Left ventricle myocardium inferior (tissue), 1 donor: ENCODE results near the gene CDK17. TPM values are rescaled to one million over a fixed set of nuclear protein-coding genes. Genes with fewer than 3 reads are reported as not detected.

Experiments used
- DNase-seq: peaks from one replicate; pipeline ENCODE4 v3.0.0-alpha.2; 2020
- H3K27ac ChIP-seq: fragments of 200-600 bp; replicated peaks from 2 replicates; pipeline ENCODE4 v1.8.0; 2021
- H3K27me3 ChIP-seq: fragments of 200-600 bp; 2 replicates; pipeline ENCODE4 v1.8.0; 2021; ENCODE audit warnings: low read depth
- H3K36me3 ChIP-seq: fragments of 200-600 bp; 2 replicates; pipeline ENCODE4 v1.8.0; 2021
- H3K4me1 ChIP-seq: fragments of 200-600 bp; 2 replicates; pipeline ENCODE4 v1.8.0; 2021
- H3K4me3 ChIP-seq: fragments of 200-600 bp; 2 replicates; pipeline ENCODE4 v1.8.0; 2021; ENCODE audit warnings: mild to moderate bottlenecking, moderate library complexity
- H3K9me3 ChIP-seq: fragments of 200-600 bp; replicated peaks from 2 replicates; pipeline ENCODE4 v1.8.0; 2021
- intact Hi-C: fragments of 100-400 bp; cut with micrococcal nuclease; formaldehyde crosslinking; loops from one replicate; pipeline ENCODE4 v1.11.0; 2022
- total RNA-seq: library from RNA; stranded (reverse); fragmentation: NEBNext Ultra II Directional; extraction: Animal tissue kit (Norgen Biotek cat#: 25700); gene quantifications from one replicate; pipeline ENCODE4 v1.2.1, GENCODE V29; 2021
- TF ChIP-seq, protein P1 (sequence below): fragments of 200-600 bp; IDR thresholded peaks from 2 replicates; pipeline ENCODE4 v1.8.0; 2021; ENCODE audit warnings: antibody characterized with exemption, mild to moderate bottlenecking, borderline replicate concordance
- donor health status: DM: no; HTN: yes; CAD: no; lungs with severe emphysema.

The CDK17 gene
- total RNA-seq, 1 donor from 2014 or later = 15.9 TPM

DNA sequence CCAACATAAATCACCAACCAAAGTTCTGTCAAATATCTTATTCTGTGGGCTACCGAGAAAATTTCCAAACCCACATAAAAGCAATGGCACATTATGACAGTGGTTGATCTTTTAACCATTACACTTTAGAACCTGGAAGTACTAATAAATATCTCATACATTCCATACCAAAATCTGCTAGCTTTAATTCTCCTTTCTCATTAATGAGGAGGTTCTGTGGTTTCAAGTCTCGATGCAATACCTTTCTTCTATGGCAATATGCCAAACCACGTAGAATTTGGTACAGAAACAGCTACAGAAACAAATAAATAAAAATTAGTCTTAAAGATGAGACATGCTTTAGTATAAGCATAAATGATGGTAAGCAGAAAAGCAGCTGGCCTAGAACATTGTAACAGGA lies 105.4 kb downstream of the CDK17 start:
- Histone ChIP-seq H3K27me3 (no peaks in the 10 kb centered on the region), H3K27ac (no peak overlapping the region), H3K4me3 (no peak overlapping the region), H3K36me3 (peaks cover 45% of the 10 kb centered on the region), H3K9me3 (no peaks in the 10 kb centered on the region), H3K4me1 (no peaks in the 10 kb centered on the region)
- TF ChIP-seq, protein P1, sequence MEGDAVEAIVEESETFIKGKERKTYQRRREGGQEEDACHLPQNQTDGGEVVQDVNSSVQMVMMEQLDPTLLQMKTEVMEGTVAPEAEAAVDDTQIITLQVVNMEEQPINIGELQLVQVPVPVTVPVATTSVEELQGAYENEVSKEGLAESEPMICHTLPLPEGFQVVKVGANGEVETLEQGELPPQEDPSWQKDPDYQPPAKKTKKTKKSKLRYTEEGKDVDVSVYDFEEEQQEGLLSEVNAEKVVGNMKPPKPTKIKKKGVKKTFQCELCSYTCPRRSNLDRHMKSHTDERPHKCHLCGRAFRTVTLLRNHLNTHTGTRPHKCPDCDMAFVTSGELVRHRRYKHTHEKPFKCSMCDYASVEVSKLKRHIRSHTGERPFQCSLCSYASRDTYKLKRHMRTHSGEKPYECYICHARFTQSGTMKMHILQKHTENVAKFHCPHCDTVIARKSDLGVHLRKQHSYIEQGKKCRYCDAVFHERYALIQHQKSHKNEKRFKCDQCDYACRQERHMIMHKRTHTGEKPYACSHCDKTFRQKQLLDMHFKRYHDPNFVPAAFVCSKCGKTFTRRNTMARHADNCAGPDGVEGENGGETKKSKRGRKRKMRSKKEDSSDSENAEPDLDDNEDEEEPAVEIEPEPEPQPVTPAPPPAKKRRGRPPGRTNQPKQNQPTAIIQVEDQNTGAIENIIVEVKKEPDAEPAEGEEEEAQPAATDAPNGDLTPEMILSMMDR = no peak
- no peak for DNase-seq
- intact Hi-C loops = loop anchor here (5.0 kb wide), 1 partner anchor 32 kb away; no protein-coding TSS in a partner anchor

- Histone ChIP-seq H3K27me3 (no peaks in the 10 kb centered on the region), H3K9me3 (no peaks in the 10 kb centered on the region), H3K4me1 (no peaks in the 10 kb centered on the region), H3K27ac (no peak overlapping the region), H3K36me3 (peaks cover 44% of the 10 kb centered on the region), H3K4me3 (no peak overlapping the region)
- intact Hi-C loops = loop anchor here (5.0 kb wide), 1 partner anchor 34 kb away; no protein-coding TSS in a partner anchor
- TF ChIP-seq, protein P1 = no peak
- no peak for DNase-seq
Measured at GRCh38 chr12:96293093-96293492, 107.1 kb downstream of the CDK17 start.

DNA sequence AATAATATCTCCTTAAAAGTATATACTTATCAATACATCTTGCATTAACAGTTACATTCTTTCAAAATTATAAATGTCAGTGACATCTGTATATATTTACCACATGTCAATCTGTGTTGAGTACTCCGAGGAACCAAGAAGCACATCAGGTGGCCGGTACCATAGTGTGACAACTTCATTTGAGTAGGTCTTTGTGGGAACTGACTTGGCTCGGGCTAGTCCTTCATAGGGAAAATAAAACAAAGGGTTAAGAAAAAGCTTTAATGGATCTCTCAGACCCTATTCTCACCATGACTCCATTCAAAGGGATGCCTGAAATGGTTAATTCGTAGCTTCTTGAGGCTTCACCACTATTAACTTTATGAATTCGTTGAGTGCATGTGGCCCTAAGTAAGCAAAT lies 111.2 kb downstream of the CDK17 start:
- no peak for DNase-seq
- TF ChIP-seq, protein P1 = no peak
- Histone ChIP-seq H3K36me3 (peaks cover 68% of the 10 kb centered on the region), H3K27me3 (no peaks in the 10 kb centered on the region), H3K9me3 (no peaks in the 10 kb centered on the region), H3K4me1 (no peaks in the 10 kb centered on the region), H3K4me3 (no peak overlapping the region), H3K27ac (no peak overlapping the region)
- intact Hi-C loops = no loop called here

GRCh38 chr12:96285158-96285557 lies 115.1 kb downstream of the CDK17 start:
- peaks cover 94% of the 10 kb centered on the region for H3K36me3 ChIP-seq
- no peak overlapping the region for H3K4me3 ChIP-seq
- intact Hi-C loops = no loop called here
- no peaks in the 10 kb centered on the region for H3K27me3 ChIP-seq
- no peak overlapping the region for H3K27ac ChIP-seq
- TF ChIP-seq, protein P1 = no peak
- no peak for DNase-seq
- H3K4me1 ChIP-seq = no peaks in the 10 kb centered on the region
- no peaks in the 10 kb centered on the region for H3K9me3 ChIP-seq

GRCh38 chr12:96274331-96274730 lies 125.9 kb downstream of the CDK17 start:
- Histone ChIP-seq H3K36me3 (peaks cover 46% of the 10 kb centered on the region), H3K4me3 (no peak overlapping the region), H3K27ac (no peak overlapping the region), H3K4me1 (no peaks in the 10 kb centered on the region), H3K27me3 (no peaks in the 10 kb centered on the region), H3K9me3 (no peaks in the 10 kb centered on the region)
- DNase-seq = no peak
- TF ChIP-seq, protein P1 = no peak
- intact Hi-C loops = no loop called here
